ENCODE measurements around the gene DLGAP1. TPM values are rescaled to one million over a fixed set of nuclear protein-coding genes. Genes with fewer than 3 reads are reported as not detected.
A peak's percentile ranks its signal among the peaks of the same experiment; 100 is the strongest.

DLGAP1 gene
- total and polyA plus RNA-seq, 10 of the 15 experiments (the other 5 are each of a cell fraction or from before 2014, with no cell fraction given), result 0.23 to 27.6 (median 1.9) TPM

GRCh38 chr18:3827236-3827845 is 627.8 kb downstream of the DLGAP1 start:
- ChIA-PET RAD21 (ENCODE audit: unreplicated experiment) (interaction anchor here (0.6 to 0.9 kb wide), 3 partner anchors 14 to 48 kb away, joined by 3 read pairs; no protein-coding TSS in a partner anchor), CTCF (interaction anchor here (0.9 to 2.9 kb wide), 4 partner anchors 8 to 112 kb away, joined by 3 to 11 read pairs (median 6); no protein-coding TSS in a partner anchor), POLR2A (interaction anchor here (0.7 to 1.3 kb wide), 2 partner anchors 12 to 13 kb away, joined by 4 to 7 read pairs; no protein-coding TSS in a partner anchor), SMC1A (ENCODE audit: uncharacterized antibody, unreplicated experiment) (interaction anchor here (1.0 to 1.9 kb wide), 5 partner anchors 10 to 23 kb away, joined by 3 to 10 read pairs (median 4); no protein-coding TSS in a partner anchor)
- Histone ChIP-seq H2AFZ (ENCODE audit: control insufficient read depth, low read depth, low read length) (no peak overlapping the region), H3K4me2 (ENCODE audit: control insufficient read depth, insufficient read depth) (no peak overlapping the region), H3K9me3 (replicated peaks; ENCODE audit: control insufficient read depth, insufficient read depth, low read length) (no peaks in the 10 kb centered on the region), H3K4me3 (no peak overlapping the region), H3K27me3 (replicated peaks in 1 of 2; ENCODE audit: control insufficient read depth in 2 of 2, insufficient read depth in 2 of 2, low read length in 1 of 2) (no peaks in the 10 kb centered on the region), H3K9ac (ENCODE audit: control insufficient read depth, insufficient read depth, low read length) (no peak overlapping the region), H3K4me1 (ENCODE audit: control insufficient read depth, insufficient read depth, low read length) (no peaks in the 10 kb centered on the region), H4K20me1 (ENCODE audit: control insufficient read depth, insufficient read depth) (no peaks in the 10 kb centered on the region), H3K36me3 (ENCODE audit: control insufficient read depth in 2 of 2, insufficient read depth in 2 of 2, low read length in 1 of 2) (no peaks in the 10 kb centered on the region), H3K27ac (ENCODE audit: control insufficient read depth, insufficient read depth) (no peak overlapping the region), H3K79me2 (ENCODE audit: control insufficient read depth, insufficient read depth, low read length) (no peaks in the 10 kb centered on the region)
- FAIRE-seq, result no peak
- no TSS peak for BruUV-seq (replicated peaks)
- intact Hi-C loops (cut with micrococcal nuclease; ENCODE audit: unreplicated experiment) (no loop called here), in situ Hi-C loops (cut with MboI) (no loop called here)
- TF ChIP-seq MEF2B (IDR thresholded peaks at IDR 0.05; ENCODE audit: partially characterized antibody, poor library complexity, severe bottlenecking) (peak; percentile 24), MXI1 (IDR thresholded peaks at IDR 0.05; ENCODE audit: low read depth, low read length) (no peak)
- 1% methylated on average over 6 of the region's 6 CpGs for whole genome bisulfite sequencing (ENCODE audit: insufficient coverage, insufficient replicate concordance, low lambda C conversion rate, missing lambda C conversion rate)
- DNase-seq (ENCODE audit: low read depth, low spot score), result no peak
- ATAC-seq, result no peak

- in situ Hi-C loops (cut with MboI), result no loop called here
- WGBS (ENCODE audit: insufficient coverage, insufficient replicate concordance, low lambda C conversion rate, missing lambda C conversion rate), result 32% methylated on average over 4 of the region's 4 CpGs
- no peaks in the 10 kb centered on the region for H4K20me1 ChIP-seq (ENCODE audit: control insufficient read depth, insufficient read depth)
- TF ChIP-seq SPI1 (IDR thresholded peaks at IDR 0.05; ENCODE audit: borderline replicate concordance, insufficient read depth, low read depth, low read length) (no peak), SIN3A (IDR thresholded peaks at IDR 0.05; ENCODE audit: low read depth, low read length) (no peak), ZNF687 (IDR thresholded peaks at IDR 0.05) (no peak), IKZF2 (IDR thresholded peaks at IDR 0.05) (no peak), TAF1 (IDR thresholded peaks at IDR 0.05; ENCODE audit: borderline replicate concordance, low read depth, low read length) (no peak), MAX (IDR thresholded peaks at IDR 0.05; ENCODE audit: low read depth, low read length) (no peak), ZNF384 (IDR thresholded peaks at IDR 0.05; ENCODE audit: borderline replicate concordance, low read depth, low read length) (no peak)
- TF ChIP-seq, protein P1, sequence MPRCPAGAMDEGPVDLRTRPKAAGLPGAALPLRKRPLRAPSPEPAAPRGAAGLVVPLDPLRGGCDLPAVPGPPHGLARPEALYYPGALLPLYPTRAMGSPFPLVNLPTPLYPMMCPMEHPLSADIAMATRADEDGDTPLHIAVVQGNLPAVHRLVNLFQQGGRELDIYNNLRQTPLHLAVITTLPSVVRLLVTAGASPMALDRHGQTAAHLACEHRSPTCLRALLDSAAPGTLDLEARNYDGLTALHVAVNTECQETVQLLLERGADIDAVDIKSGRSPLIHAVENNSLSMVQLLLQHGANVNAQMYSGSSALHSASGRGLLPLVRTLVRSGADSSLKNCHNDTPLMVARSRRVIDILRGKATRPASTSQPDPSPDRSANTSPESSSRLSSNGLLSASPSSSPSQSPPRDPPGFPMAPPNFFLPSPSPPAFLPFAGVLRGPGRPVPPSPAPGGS (IDR thresholded peaks at IDR 0.05; ENCODE audit: borderline replicate concordance, insufficient read depth, low read depth, low read length, poor library complexity, severe bottlenecking), result no peak
- ChIA-PET SMC1A (ENCODE audit: uncharacterized antibody, unreplicated experiment) (interaction anchor here (1.3 to 1.9 kb wide), 3 partner anchors 9 to 22 kb away, joined by 4 to 7 read pairs (median 5); no protein-coding TSS in a partner anchor), POLR2A (no interaction called here), RAD21 (ENCODE audit: unreplicated experiment) (no interaction called here), CTCF (interaction anchor here (0.7 to 2.9 kb wide), 4 partner anchors 9 to 831 kb away, joined by 3 to 11 read pairs (median 7); no protein-coding TSS in a partner anchor)
- no peak for ATAC-seq
- H3K79me2 ChIP-seq (ENCODE audit: control insufficient read depth, insufficient read depth, low read length), result no peaks in the 10 kb centered on the region
- no peak overlapping the region for H3K27ac ChIP-seq (ENCODE audit: control insufficient read depth, insufficient read depth)
- H2AFZ ChIP-seq (ENCODE audit: control insufficient read depth, low read depth, low read length), result no peak overlapping the region
- H3K36me3 ChIP-seq (ENCODE audit: control insufficient read depth in 2 of 2, insufficient read depth in 2 of 2, low read length in 1 of 2), result no peaks in the 10 kb centered on the region
- H3K9me3 ChIP-seq (replicated peaks; ENCODE audit: control insufficient read depth, insufficient read depth, low read length), result no peaks in the 10 kb centered on the region
- no peak overlapping the region for H3K4me2 ChIP-seq (ENCODE audit: control insufficient read depth, insufficient read depth)
- H3K27me3 ChIP-seq (replicated peaks in 1 of 2; ENCODE audit: control insufficient read depth in 2 of 2, insufficient read depth in 2 of 2, low read length in 1 of 2), result no peaks in the 10 kb centered on the region
- no peaks in the 10 kb centered on the region for H3K4me1 ChIP-seq (ENCODE audit: control insufficient read depth, insufficient read depth, low read length)
- H3K9ac ChIP-seq (ENCODE audit: control insufficient read depth, insufficient read depth, low read length), result no peak overlapping the region
- intact Hi-C loops (cut with micrococcal nuclease; ENCODE audit: unreplicated experiment), result no loop called here
- no TSS peak for BruUV-seq (replicated peaks)
- no peak for FAIRE-seq
- DNase-seq (ENCODE audit: low read depth, low spot score), result no peak
- no peak overlapping the region for H3K4me3 ChIP-seq
Measured at GRCh38 chr18:3826021-3826420, 629.1 kb downstream of the DLGAP1 start.
